Esophagus squamous epithelium (tissue), 5 donors: Measurements from ENCODE around the gene MUC4. TPM values are rescaled to one million over a fixed set of nuclear protein-coding genes. Genes with fewer than 3 reads are reported as not detected.

ENCODE experiments used
- DNase-seq: peaks from one replicate; lab custom pipeline; 2025; lab: John Stamatoyannopoulos, UW
- H3K27ac ChIP-seq, 4 donors: fragments of 200-600 bp; sonication (generic); one replicate each; pipeline ENCODE4 v1.5.1; 2016 to 2019; ENCODE audit warnings: mild to moderate bottlenecking in 1 of 4
- H3K27me3 ChIP-seq, 4 donors: fragments of 200-600 bp; sonication (generic); 1 replicate in 3 of 4; 2 replicates in 1 of 4; pipeline versions ENCODE4 v1.5.1 to v1.6.0; 2017 to 2021; ENCODE audit warnings: antibody characterized with exemption in 1 of 4
- H3K36me3 ChIP-seq, 3 donors: fragments of 200-600 bp; sonication (generic); one replicate each; pipeline ENCODE4 v1.5.1; 2016 to 2019
- H3K4me1 ChIP-seq, 3 donors: fragments of 200-600 bp; sonication (generic); one replicate each; pipeline ENCODE4 v1.5.1; 2017 to 2019
- H3K4me3 ChIP-seq, 4 donors: fragments of 200-600 bp; sonication (generic); 1 replicate in 3 of 4; 2 replicates in 1 of 4; pipeline ENCODE4 v1.5.1; 2016 to 2019; ENCODE audit warnings: mild to moderate bottlenecking in 2 of 4, moderate library complexity in 1 of 4
- H3K9me3 ChIP-seq, 3 donors: fragments of 200-600 bp; sonication (generic); one replicate each; pipeline ENCODE4 v1.5.1; 2016 to 2019
- CTCF ChIP-seq, 6 experiments: fragments of 450-650 bp in 4 of 6; fragments of 200-600 bp in 2 of 6; sonication (generic) in 2 of 6; IDR thresholded peaks; one replicate each; pipeline ENCODE4 v1.5.1; 2016 to 2019; ENCODE audit warnings: antibody characterized with exemption in 6 of 6, mild to moderate bottlenecking in 4 of 6, moderate library complexity in 4 of 6
- POLR2A ChIP-seq, 4 donors: fragments of 450-650 bp; IDR thresholded peaks; one replicate each; pipeline ENCODE4 v1.6.1; 2017; ENCODE audit warnings: antibody characterized with exemption in 4 of 4, mild to moderate bottlenecking in 4 of 4, moderate library complexity in 3 of 4
- WGBS, 2 donors: methylation state at CpG; one replicate each; pipeline ENCODE4 v1.1.5; 2018; 5-methylcytosine and 5-hydroxymethylcytosine counted together
- intact Hi-C: fragments of 100-400 bp; cut with DNase I; formaldehyde crosslinking; loops from one replicate; pipeline ENCODE4 v1.15.0; 2022
- total RNA-seq, 4 donors: library from RNA; depleted of rRNA; stranded (reverse); fragments of >200 nt; gene quantifications; one replicate each; pipeline ENCODE4 v1.1.0, GENCODE V29; 2016
- donor health status: DM: yes; HTN: yes; CAD: no.

MUC4 gene
- total RNA-seq, 4 donors from 2014 or later, result 11.1 to 51.6 (median 32.2) TPM

GRCh38 chr3:195770081-195770840, 41.5 kb downstream of the MUC4 start:
- intact Hi-C loops, result no loop called here
- DNase-seq, result no peak
- H3K9me3 ChIP-seq, result no peaks in the 10 kb centered on the region
- TF ChIP-seq POLR2A (IDR thresholded peaks at IDR 0.05), result no peak
- TF ChIP-seq CTCF (IDR thresholded peaks at IDR 0.05), result no peak
- H3K27ac ChIP-seq, result no peak overlapping the region
- H3K36me3 ChIP-seq, result no peaks in the 10 kb centered on the region
- H3K4me3 ChIP-seq, result no peak overlapping the region
- peaks cover 0 to 2% (median 0%) of the 10 kb centered on the region in 4 donors for H3K27me3 ChIP-seq
- WGBS, 2 donors, result 49 to 71% methylated on average over 6 to 14 of the region's 16 CpGs
- no peaks in the 10 kb centered on the region for H3K4me1 ChIP-seq

GRCh38 chr3:195769551-195769950, 42.2 kb downstream of the MUC4 start:
- no peaks in the 10 kb centered on the region for H3K4me1 ChIP-seq
- intact Hi-C loops, result no loop called here
- WGBS, 2 donors, result 91 to 93% methylated on average over 10 of the region's 10 CpGs
- H3K27ac ChIP-seq, result no peak overlapping the region
- no peak overlapping the region for H3K4me3 ChIP-seq
- H3K36me3 ChIP-seq, result no peaks in the 10 kb centered on the region
- DNase-seq, result no peak
- no peaks in the 10 kb centered on the region for H3K9me3 ChIP-seq
- peaks cover 0 to 7% (median 0%) of the 10 kb centered on the region in 4 donors for H3K27me3 ChIP-seq
- TF ChIP-seq POLR2A (IDR thresholded peaks at IDR 0.05) (no peak), CTCF (IDR thresholded peaks at IDR 0.05) (no peak)

GRCh38 chr3:195768831-195769303, 42.9 kb downstream of the MUC4 start:
- Histone ChIP-seq H3K9me3 (no peaks in the 10 kb centered on the region), H3K4me3 (no peak overlapping the region), H3K36me3 (no peaks in the 10 kb centered on the region), H3K27ac (no peak overlapping the region), H3K4me1 (no peaks in the 10 kb centered on the region), H3K27me3 (peaks cover 0 to 14% (median 0%) of the 10 kb centered on the region in 4 donors)
- intact Hi-C loops, result no loop called here
- TF ChIP-seq CTCF (IDR thresholded peaks at IDR 0.05) (no peak), POLR2A (IDR thresholded peaks at IDR 0.05) (no peak)
- no peak for DNase-seq
- 50 to 72% methylated on average over 5 to 6 of the region's 17 CpGs for WGBS, 2 donors

- Histone ChIP-seq H3K4me1 (no peaks in the 10 kb centered on the region), H3K27ac (no peak overlapping the region), H3K27me3 (peaks cover 0 to 18% (median 0%) of the 10 kb centered on the region in 4 donors), H3K4me3 (no peak overlapping the region), H3K36me3 (no peaks in the 10 kb centered on the region), H3K9me3 (no peaks in the 10 kb centered on the region)
- intact Hi-C loops, result no loop called here
- WGBS, 2 donors, result 74 to 76% methylated on average over 5 to 6 of the region's 6 CpGs
- TF ChIP-seq CTCF (IDR thresholded peaks at IDR 0.05), result no peak
- no peak for TF ChIP-seq POLR2A (IDR thresholded peaks at IDR 0.05)
- no peak for DNase-seq
Observed at GRCh38 chr3:195768414-195768813, 43.3 kb downstream of the MUC4 start.

- 55 to 82% methylated on average over 4 to 10 of the region's 10 CpGs for WGBS, 2 donors
- H3K36me3 ChIP-seq, result no peaks in the 10 kb centered on the region
- intact Hi-C loops, result no loop called here
- no peak overlapping the region for H3K27ac ChIP-seq
- DNase-seq, result no peak
- peaks cover 0 to 25% (median 0%) of the 10 kb centered on the region in 4 donors for H3K27me3 ChIP-seq
- no peaks in the 10 kb centered on the region for H3K9me3 ChIP-seq
- H3K4me1 ChIP-seq, result no peaks in the 10 kb centered on the region
- TF ChIP-seq POLR2A (IDR thresholded peaks at IDR 0.05) (no peak), CTCF (IDR thresholded peaks at IDR 0.05) (no peak)
- no peak overlapping the region for H3K4me3 ChIP-seq
Observed at GRCh38 chr3:195767792-195768191, 43.9 kb downstream of the MUC4 start.
